ENCODE data around the gene ZSCAN12.
"Not testable (repeated sequence)": the region's sequence is repeated elsewhere in the genome, so short reads cannot be mapped to it uniquely, and the experiment has no call there.

The ZSCAN12 gene

GRCh38 chr6:28393912-28394662 lies 5.5 kb downstream of the ZSCAN12 start:
- no peak for DNase-seq

GRCh38 chr6:28390688-28391087 lies 8.9 kb downstream of the ZSCAN12 start:
- no peak for DNase-seq

- DNase-seq: no peak
These were observed 15.4 kb downstream of the ZSCAN12 start for GRCh38 chr6:28384143-28384533.

- DNase-seq: no peak
These were observed 16.1 kb downstream of the ZSCAN12 start for GRCh38 chr6:28383235-28384142.

- DNase-seq: no peak
These were observed 19.2 kb downstream of the ZSCAN12 start for GRCh38 chr6:28380381-28380780.

- DNase-seq: no peak
These were observed 20.9 kb downstream of the ZSCAN12 start for GRCh38 chr6:28378644-28379043.

- DNase-seq: no peak
These were observed 21.7 kb downstream of the ZSCAN12 start for GRCh38 chr6:28377879-28378278.

- DNase-seq: no peak
These were observed 25.6 kb downstream of the ZSCAN12 start for GRCh38 chr6:28373925-28374324.

GRCh38 chr6:28371706-28372451 lies 27.7 kb downstream of the ZSCAN12 start:
- DNase-seq: no peak

GRCh38 chr6:28371280-28371679 lies 28.3 kb downstream of the ZSCAN12 start:
- no peak for DNase-seq

- no peak for DNase-seq
These were observed 29.1 kb downstream of the ZSCAN12 start for GRCh38 chr6:28370440-28370839.

- DNase-seq: no peak
These were observed 30.1 kb downstream of the ZSCAN12 start for GRCh38 chr6:28369463-28369862.

- DNase-seq: no peak
These were observed 31.0 kb downstream of the ZSCAN12 start for GRCh38 chr6:28368522-28368921.

- not testable (repeated sequence) for DNase-seq
These were observed 34.0 kb downstream of the ZSCAN12 start for GRCh38 chr6:28365590-28365989.

GRCh38 chr6:28360961-28361360 lies 38.6 kb downstream of the ZSCAN12 start:
- DNase-seq: no peak

GRCh38 chr6:28359562-28359961 lies 40.0 kb downstream of the ZSCAN12 start:
- not testable (repeated sequence) for DNase-seq

GRCh38 chr6:28357036-28357435 lies 42.5 kb downstream of the ZSCAN12 start:
- no peak for DNase-seq

GRCh38 chr6:28356666-28357020 lies 42.9 kb downstream of the ZSCAN12 start:
- no peak for DNase-seq

- peak; percentile 31 for DNase-seq
These were observed 43.5 kb downstream of the ZSCAN12 start for GRCh38 chr6:28355743-28356665.

GRCh38 chr6:28354688-28355554 lies 44.6 kb downstream of the ZSCAN12 start:
- no peak for DNase-seq

- no peak for DNase-seq
These were observed 45.4 kb downstream of the ZSCAN12 start for GRCh38 chr6:28353981-28354676.

Data from NCI-H2171 (cell line).